ENCODE results near the gene SARS1.

GRCh38 chr1:109248444-109248796 lies 34.7 kb downstream of the SARS1 start:
- TF ChIP-seq CTCF (IDR thresholded peaks at IDR 0.05; ENCODE audit: borderline replicate concordance, extremely low read depth, low read length, poor library complexity, severe bottlenecking) (no peak), EZH2 (IDR thresholded peaks at IDR 0.05; ENCODE audit: borderline replicate concordance, low read depth, low read length, severe bottlenecking) (no peak)

Data from DND-41 (cell line).